ENCODE data around the gene GLG1.

The GLG1 gene

DNA sequence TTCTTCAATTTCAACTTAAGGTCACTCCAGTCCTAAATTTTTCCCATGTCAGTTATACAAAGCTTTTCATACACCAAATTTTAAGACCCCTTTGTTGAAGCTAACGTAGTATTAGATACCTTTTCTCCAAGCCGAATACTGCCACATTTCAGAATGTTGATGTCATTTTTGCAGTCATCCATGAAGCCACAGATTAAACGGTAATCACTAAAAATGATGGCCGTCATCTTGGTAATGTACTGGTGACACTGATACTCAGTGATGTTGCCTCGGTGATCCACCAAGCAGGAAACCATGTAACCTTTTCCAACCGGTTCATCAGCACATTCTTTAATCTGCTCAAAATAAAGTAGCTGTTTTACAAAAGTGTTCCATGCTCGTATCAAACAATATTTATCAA lies 103.5 kb downstream of the GLG1 start:
- Mint-ChIP-seq H3K27me3 (ENCODE audit: low read depth, poor library complexity) (no peaks in the 10 kb centered on the region), H3K9me3 (no peaks in the 10 kb centered on the region), H3K4me1 (peaks cover 35% of the 10 kb centered on the region), H3K27ac (no peak overlapping the region), H3K4me3 (no peak overlapping the region), H3K36me3 (ENCODE audit: low read depth) (peaks cover 51% of the 10 kb centered on the region)
- DNase-seq = no peak
- TF ChIP-seq CTCF (IDR thresholded peaks at IDR 0.05) = no peak

- Mint-ChIP-seq H3K4me1 (peaks cover 35% of the 10 kb centered on the region), H3K36me3 (ENCODE audit: low read depth) (peaks cover 45% of the 10 kb centered on the region), H3K4me3 (no peak overlapping the region), H3K27ac (peak overlapping the region; percentile 97), H3K9me3 (no peaks in the 10 kb centered on the region), H3K27me3 (ENCODE audit: low read depth, poor library complexity) (no peaks in the 10 kb centered on the region)
- TF ChIP-seq CTCF (IDR thresholded peaks at IDR 0.05) = no peak
- DNase-seq = no peak
Observed at GRCh38 chr16:74501484-74502478, 105.1 kb downstream of the GLG1 start.

DNA sequence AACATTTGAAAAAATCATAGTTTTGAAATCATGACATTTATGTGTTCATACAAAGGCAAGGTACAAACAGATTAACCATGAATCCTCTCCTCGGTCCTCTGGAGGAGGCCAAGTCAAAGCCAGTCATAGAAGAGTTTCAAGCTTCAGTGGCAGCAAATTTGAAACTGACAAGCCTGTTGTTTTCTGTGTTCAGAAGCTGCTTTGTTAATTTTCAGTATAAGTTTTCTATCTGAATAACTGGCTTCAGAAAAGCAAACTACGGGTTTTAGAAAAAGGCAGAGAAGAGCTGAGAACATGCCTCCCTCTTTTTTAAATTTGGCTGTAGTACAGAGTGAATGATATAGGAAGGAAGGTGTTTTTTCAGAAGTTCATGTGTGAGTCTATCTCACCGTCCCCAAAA lies 106.0 kb downstream of the GLG1 start:
- Mint-ChIP-seq H3K4me1 (peaks cover 35% of the 10 kb centered on the region), H3K4me3 (no peak overlapping the region), H3K36me3 (ENCODE audit: low read depth) (peaks cover 50% of the 10 kb centered on the region), H3K27me3 (ENCODE audit: low read depth, poor library complexity) (no peaks in the 10 kb centered on the region), H3K9me3 (no peaks in the 10 kb centered on the region), H3K27ac (peak overlapping the region; percentile 97)
- TF ChIP-seq CTCF (IDR thresholded peaks at IDR 0.05) = no peak
- DNase-seq = no peak

DNA sequence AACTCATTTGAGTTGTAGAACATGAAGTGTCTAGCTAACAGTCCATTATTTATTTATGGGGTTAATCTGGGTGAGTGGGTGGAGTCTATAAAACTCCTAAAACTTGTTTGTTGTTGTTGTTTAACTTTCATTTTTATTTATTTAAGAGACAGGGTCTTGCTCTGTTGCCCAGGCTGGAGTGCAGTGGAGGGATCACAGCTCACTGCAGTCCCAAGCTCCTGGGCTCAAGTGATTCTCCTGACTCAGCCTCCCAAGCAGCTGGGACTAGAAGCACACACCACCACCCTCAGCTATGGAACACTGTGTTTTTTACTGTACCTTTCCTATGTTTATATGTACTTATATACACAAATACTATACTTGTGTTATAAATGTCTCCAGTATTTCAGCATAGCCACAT lies 107.8 kb downstream of the GLG1 start:
- H3K36me3 Mint-ChIP-seq (ENCODE audit: low read depth) = peaks cover 57% of the 10 kb centered on the region
- no peaks in the 10 kb centered on the region for H3K27me3 Mint-ChIP-seq (ENCODE audit: low read depth, poor library complexity)
- no peak overlapping the region for H3K27ac Mint-ChIP-seq
- peaks cover 27% of the 10 kb centered on the region for H3K4me1 Mint-ChIP-seq
- H3K9me3 Mint-ChIP-seq = no peaks in the 10 kb centered on the region
- no peak for DNase-seq
- H3K4me3 Mint-ChIP-seq = no peak overlapping the region
- TF ChIP-seq CTCF (IDR thresholded peaks at IDR 0.05) = no peak

DNA sequence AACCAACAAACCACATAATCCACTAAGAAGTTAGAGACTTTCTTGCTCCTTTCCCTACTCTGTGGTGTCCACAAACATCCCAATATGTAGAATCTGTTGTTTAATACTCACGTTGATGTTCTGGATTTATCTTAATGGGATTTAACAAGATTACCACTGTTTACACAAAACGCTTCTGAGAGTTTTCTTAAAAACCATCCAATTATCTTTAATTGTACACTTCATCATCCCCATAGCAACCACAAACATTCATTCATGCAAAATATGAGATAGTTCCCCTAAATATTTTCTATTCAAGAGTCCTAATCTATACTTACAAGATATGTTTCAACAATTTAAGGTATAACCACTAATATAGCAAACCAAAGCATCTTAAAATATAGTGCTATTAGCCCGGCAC lies 109.2 kb downstream of the GLG1 start:
- H3K27ac Mint-ChIP-seq = no peak overlapping the region
- H3K36me3 Mint-ChIP-seq (ENCODE audit: low read depth) = peaks cover 58% of the 10 kb centered on the region
- TF ChIP-seq CTCF (IDR thresholded peaks at IDR 0.05) = no peak
- DNase-seq = no peak
- H3K4me1 Mint-ChIP-seq = peaks cover 19% of the 10 kb centered on the region
- no peaks in the 10 kb centered on the region for H3K9me3 Mint-ChIP-seq
- no peaks in the 10 kb centered on the region for H3K27me3 Mint-ChIP-seq (ENCODE audit: low read depth, poor library complexity)
- H3K4me3 Mint-ChIP-seq = no peak overlapping the region

GRCh38 chr16:74496054-74496453 lies 110.9 kb downstream of the GLG1 start:
- no peaks in the 10 kb centered on the region for H3K9me3 Mint-ChIP-seq
- no peak overlapping the region for H3K27ac Mint-ChIP-seq
- no peak for DNase-seq
- TF ChIP-seq CTCF (IDR thresholded peaks at IDR 0.05) = no peak
- H3K4me3 Mint-ChIP-seq = no peak overlapping the region
- peaks cover 7% of the 10 kb centered on the region for H3K4me1 Mint-ChIP-seq
- H3K36me3 Mint-ChIP-seq (ENCODE audit: low read depth) = peaks cover 59% of the 10 kb centered on the region
- H3K27me3 Mint-ChIP-seq (ENCODE audit: low read depth, poor library complexity) = no peaks in the 10 kb centered on the region
